T-helper 17 cell (primary cell): ENCODE results near the gene CALM1. TPM values are rescaled to one million over a fixed set of nuclear protein-coding genes. Genes with fewer than 3 reads are reported as not detected.

Source experiments
- ATAC-seq: fragments of 150-1000 bp; cut with Tn5 transposase; 2 replicates; pipeline ENCODE4 v1.10.0; 2021; ENCODE audit warnings: mild to moderate bottlenecking, moderate library complexity
- DNase-seq, 3 donors: peaks; one replicate each; pipeline versions ENCODE4 v3.0.0 to v3.0.0-alpha.2; 2020 to 2021
- H3K9me3 ChIP-seq: one replicate; pipeline ENCODE4 v1.7.0; 2013; ENCODE audit warnings: low read length, mild to moderate bottlenecking; ENCODE audit not compliant: control insufficient read depth, poor library complexity, severe bottlenecking
- H3K27ac Mint-ChIP-seq: one replicate; pipeline ENCODE4 v1.8.0; 2022; ENCODE audit warnings: mild to moderate bottlenecking, moderate library complexity, mixed read lengths
- H3K27me3 Mint-ChIP-seq: one replicate; pipeline ENCODE4 v1.8.0; 2022; ENCODE audit warnings: mixed read lengths
- H3K36me3 Mint-ChIP-seq: one replicate; pipeline ENCODE4 v1.8.0; 2022; ENCODE audit warnings: low read depth, mixed read lengths
- H3K4me1 Mint-ChIP-seq: one replicate; pipeline ENCODE4 v1.8.0; 2022; ENCODE audit warnings: mild to moderate bottlenecking, mixed read lengths
- H3K4me3 Mint-ChIP-seq: one replicate; pipeline ENCODE4 v1.8.0; 2022; ENCODE audit warnings: mild to moderate bottlenecking, moderate library complexity, mixed read lengths
- total RNA-seq, 4 donors: library from RNA in 2 of 4; stranded (reverse) in 2 of 4; gene quantifications; one replicate each; pipeline ENCODE4 v1.2.3 and lab custom pipeline; 2022 to 2026

The CALM1 gene
- total RNA-seq, 2 donors from 2014 or later, result 872 to 886 TPM

DNA sequence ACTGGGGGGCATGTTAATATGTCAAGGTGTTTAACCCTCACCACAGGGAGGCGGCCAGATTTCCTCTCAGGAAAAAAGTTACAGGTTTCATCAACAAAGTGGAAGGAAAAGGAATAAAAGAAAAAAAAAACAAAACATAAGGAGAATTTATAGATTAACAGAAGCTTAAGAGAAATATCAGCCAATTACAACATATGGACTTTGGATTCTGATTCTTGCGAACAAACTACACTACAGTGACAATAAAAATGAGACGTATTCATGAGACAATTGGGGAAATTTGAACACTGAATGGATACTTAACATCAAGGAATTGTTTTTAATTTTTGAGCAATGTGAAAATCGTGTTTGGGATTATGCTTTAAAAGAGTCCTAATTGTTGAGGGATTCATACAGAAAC lies 60.4 kb downstream of the CALM1 start:
- H3K36me3 Mint-ChIP-seq, result peaks cover 2% of the 10 kb centered on the region
- H3K27me3 Mint-ChIP-seq, result peaks cover 10% of the 10 kb centered on the region
- no peaks in the 10 kb centered on the region for H3K9me3 ChIP-seq
- H3K4me3 Mint-ChIP-seq, result no peak overlapping the region
- no peak for DNase-seq
- peaks cover 5% of the 10 kb centered on the region for H3K4me1 Mint-ChIP-seq
- no peak for ATAC-seq
- H3K27ac Mint-ChIP-seq, result no peak overlapping the region

Other genes starting within 250 kb of the CALM1 start
- 10 to 100 TPM; 61.6 to 65.8 TPM for gene PSMC1, start 140.5 kb upstream of the CALM1 start, total RNA-seq
- gene NRDE2, start 65.1 kb upstream of the CALM1 start, total RNA-seq, result 10 to 100 TPM; 18.6 to 21.5 TPM